ENCODE data around the gene MIPOL1. TPM values are rescaled to one million over a fixed set of nuclear protein-coding genes. Genes with fewer than 3 reads are reported as not detected.

The MIPOL1 gene
- total and polyA plus RNA-seq, 9 of the 15 experiments (the other 6 are each of a cell fraction or from before 2014, with no cell fraction given): 6.7 to 21.9 (median 12.4) TPM

GRCh38 chr14:37376944-37377609, 179.3 kb downstream of the MIPOL1 start:
- TF ChIP-seq CXXC5 (CRISPR knock-in tag; IDR thresholded peaks at IDR 0.05): no peak
- TF ChIP-seq SMAD1 (IDR thresholded peaks at IDR 0.05; ENCODE audit: low read depth, low read length, partially characterized antibody): no peak
- no peak for TF ChIP-seq ETV5 (CRISPR knock-in tag; IDR thresholded peaks at IDR 0.05; ENCODE audit: low read depth)
- no peak for TF ChIP-seq CBFA2T2 (conservative IDR thresholded peaks at IDR 0.05)
- no peak for TF ChIP-seq ZC3H11A (IDR thresholded peaks at IDR 0.05; ENCODE audit: low read depth, low read length)
- no peak for TF ChIP-seq SREBF1 (IDR thresholded peaks at IDR 0.05; ENCODE audit: borderline replicate concordance, low read depth, low read length)
- TF ChIP-seq BRF2 (IDR thresholded peaks at IDR 0.05; ENCODE audit: borderline replicate concordance, insufficient read depth, insufficient read length): no peak
- TF ChIP-seq AFF4 (CRISPR knock-in tag; IDR thresholded peaks at IDR 0.05): no peak
- TF ChIP-seq ZNF174 (CRISPR knock-in tag; IDR thresholded peaks at IDR 0.05): no peak
- TF ChIP-seq DPF2 (IDR thresholded peaks at IDR 0.05): no peak
- no peak for TF ChIP-seq ZBTB26 (CRISPR knock-in tag; IDR thresholded peaks at IDR 0.05)
- TF ChIP-seq TAF9B (IDR thresholded peaks at IDR 0.05; ENCODE audit: partially characterized antibody): no peak
- TF ChIP-seq RAD51 (IDR thresholded peaks at IDR 0.05; ENCODE audit: borderline replicate concordance, low read depth): no peak
- TF ChIP-seq ZNF586 (CRISPR knock-in tag; conservative IDR thresholded peaks at IDR 0.05): no peak
- no peak for TF ChIP-seq ZNF165 (CRISPR knock-in tag; IDR thresholded peaks at IDR 0.05; ENCODE audit: borderline replicate concordance)
- TF ChIP-seq ZC3H8 (IDR thresholded peaks at IDR 0.05): no peak
- no peak for TF ChIP-seq SMAD2 (IDR thresholded peaks at IDR 0.05; ENCODE audit: low read depth, low read length)
- DNase-seq (ENCODE audit: extremely low read depth in 1 of 4, low spot score in 3 of 4) (no peak), ATAC-seq (no peak), FAIRE-seq (no peak)
- H3K27me3 ChIP-seq (ENCODE audit: control insufficient read depth in 2 of 2, insufficient read depth in 2 of 2, low read length in 2 of 2): no peaks in the 10 kb centered on the region
- H3K9me3 ChIP-seq (replicated peaks; ENCODE audit: control insufficient read depth, insufficient read depth, low read depth, low read length): no peaks in the 10 kb centered on the region
- POLR2A ChIA-PET: interaction anchor here (0.6 kb wide), 1 partner anchor 219 kb away, joined by 3 read pairs; no protein-coding TSS in a partner anchor
- in situ Hi-C loops (cut with MboI): no loop called here
- H3K27ac ChIP-seq (ENCODE audit: extremely low read depth, low read depth, low read length): no peak overlapping the region
- H3K9me1 ChIP-seq (ENCODE audit: control insufficient read depth, insufficient read depth, low read length): no peaks in the 10 kb centered on the region
- no peaks in the 10 kb centered on the region for H4K20me1 ChIP-seq (replicated peaks; ENCODE audit: control insufficient read depth, insufficient read depth, low read length)
- intact Hi-C loops (cut with micrococcal nuclease): no loop called here
- no peak overlapping the region for H3K4me3 ChIP-seq
- WGBS (ENCODE audit: insufficient coverage, low coverage, missing lambda C conversion rate): 14% methylated on average over 3 of the region's 3 CpGs
- BruUV-seq (replicated peaks): no TSS peak
- H3K36me3 ChIP-seq (ENCODE audit: control insufficient read depth, insufficient read depth, low read length): no peaks in the 10 kb centered on the region
- H3K4me1 ChIP-seq (replicated peaks in 1 of 2; ENCODE audit: control insufficient read depth in 2 of 2, insufficient read depth in 2 of 2, low read length in 2 of 2): no peaks in the 10 kb centered on the region
- no peak overlapping the region for H3K9ac ChIP-seq (ENCODE audit: insufficient read depth in 1 of 2, low read depth in 2 of 2, low read length in 2 of 2)
- no peak overlapping the region for H3K4me2 ChIP-seq (ENCODE audit: insufficient read depth, low read length)
- no peaks in the 10 kb centered on the region for H3K79me2 ChIP-seq (ENCODE audit: control insufficient read depth, insufficient read depth, low read length)
- CTCF ChIA-PET (ENCODE audit: low intra/inter-chr PET ratio): no interaction called here
- H2AFZ ChIP-seq (ENCODE audit: low read depth, low read length): no peak overlapping the region

Data from K562 (cell line).